Limb (tissue), 2 donors: Measurements from ENCODE around the gene CLRN3.

Source experiments
- DNase-seq, 2 donors: peaks; one replicate each; pipeline ENCODE4 v3.0.0-alpha.2; 2016; ENCODE audit errors: extremely low spot score in 2 of 2

The CLRN3 gene

GRCh38 chr10:127899766-127900387, 7.1 kb upstream of the CLRN3 start:
- DNase-seq, result no peak

DNA sequence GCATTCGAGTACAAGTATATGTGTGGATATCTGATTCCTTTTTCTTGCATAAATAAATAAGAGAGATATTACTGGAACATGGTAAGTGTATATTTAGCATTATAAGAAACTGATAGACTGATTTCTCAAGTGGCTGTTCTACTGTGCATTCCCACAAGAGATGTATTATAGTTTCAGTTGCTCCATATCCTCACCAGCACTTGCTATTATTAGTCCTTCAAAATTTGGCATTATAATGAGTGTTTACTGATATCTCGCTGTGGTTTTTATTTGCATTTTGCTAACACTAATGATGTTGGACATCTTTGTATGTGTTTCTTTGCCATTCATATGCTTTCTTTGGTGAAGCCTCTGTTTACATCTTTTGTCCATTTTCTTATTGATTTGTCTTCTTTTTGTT, 4.4 kb upstream of the CLRN3 start:
- DNase-seq, result no peak

- DNase-seq, result no peak
Observed at GRCh38 chr10:127896590-127896989, 3.8 kb upstream of the CLRN3 start.

DNA sequence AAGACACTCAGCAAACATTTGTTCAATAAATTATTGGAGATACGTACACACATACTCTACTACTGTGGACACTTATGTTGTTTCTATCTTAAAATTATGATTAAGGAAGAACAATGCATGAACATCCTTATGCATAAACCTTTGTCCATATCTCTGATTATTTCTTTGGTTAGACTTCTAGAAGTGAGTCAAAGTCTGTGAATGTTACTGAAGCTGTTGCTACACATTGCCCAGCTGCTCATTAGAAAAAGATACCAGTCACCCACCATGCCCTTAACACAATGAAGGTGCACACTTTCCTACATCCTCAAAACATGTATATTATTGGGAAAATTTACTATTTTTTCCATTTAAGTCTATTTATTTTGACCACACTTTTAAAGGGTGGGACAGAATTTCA, 1.4 kb upstream of the CLRN3 start:
- DNase-seq, result no peak

GRCh38 chr10:127890832-127891334, 1.9 kb downstream of the CLRN3 start:
- DNase-seq, result no peak

GRCh38 chr10:127890216-127890615, 2.5 kb downstream of the CLRN3 start:
- DNase-seq, result no peak

DNA sequence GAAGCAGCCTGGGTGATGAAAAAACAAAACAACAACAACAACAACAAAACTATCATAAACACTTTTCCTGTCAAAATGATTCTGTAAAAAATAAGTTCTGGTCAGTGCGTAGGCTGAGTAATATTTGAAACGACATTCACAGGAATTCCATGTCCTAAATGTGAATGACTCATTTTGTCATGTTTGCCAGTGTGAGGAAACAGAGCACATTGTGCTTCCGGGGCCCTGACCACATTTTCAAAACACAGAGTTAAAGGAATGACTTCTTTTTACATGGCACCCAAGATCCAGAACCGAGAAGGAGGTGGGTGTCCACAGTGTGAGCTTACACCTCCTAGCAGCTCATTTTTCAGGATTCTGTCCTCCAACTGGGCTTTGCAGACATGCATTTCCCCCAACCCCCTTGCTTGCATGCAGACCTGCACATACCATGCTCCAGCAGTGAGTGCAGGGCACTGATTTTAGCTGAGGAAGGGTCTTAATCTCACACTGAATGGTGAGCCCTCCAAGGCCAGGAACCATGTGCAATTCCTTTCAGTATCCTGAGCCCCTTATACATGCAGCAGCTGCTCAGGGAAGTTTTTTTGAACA, 3.0 kb downstream of the CLRN3 start:
- DNase-seq, result no peak

GRCh38 chr10:127888521-127889312, 4.0 kb downstream of the CLRN3 start:
- DNase-seq, result no peak

DNA sequence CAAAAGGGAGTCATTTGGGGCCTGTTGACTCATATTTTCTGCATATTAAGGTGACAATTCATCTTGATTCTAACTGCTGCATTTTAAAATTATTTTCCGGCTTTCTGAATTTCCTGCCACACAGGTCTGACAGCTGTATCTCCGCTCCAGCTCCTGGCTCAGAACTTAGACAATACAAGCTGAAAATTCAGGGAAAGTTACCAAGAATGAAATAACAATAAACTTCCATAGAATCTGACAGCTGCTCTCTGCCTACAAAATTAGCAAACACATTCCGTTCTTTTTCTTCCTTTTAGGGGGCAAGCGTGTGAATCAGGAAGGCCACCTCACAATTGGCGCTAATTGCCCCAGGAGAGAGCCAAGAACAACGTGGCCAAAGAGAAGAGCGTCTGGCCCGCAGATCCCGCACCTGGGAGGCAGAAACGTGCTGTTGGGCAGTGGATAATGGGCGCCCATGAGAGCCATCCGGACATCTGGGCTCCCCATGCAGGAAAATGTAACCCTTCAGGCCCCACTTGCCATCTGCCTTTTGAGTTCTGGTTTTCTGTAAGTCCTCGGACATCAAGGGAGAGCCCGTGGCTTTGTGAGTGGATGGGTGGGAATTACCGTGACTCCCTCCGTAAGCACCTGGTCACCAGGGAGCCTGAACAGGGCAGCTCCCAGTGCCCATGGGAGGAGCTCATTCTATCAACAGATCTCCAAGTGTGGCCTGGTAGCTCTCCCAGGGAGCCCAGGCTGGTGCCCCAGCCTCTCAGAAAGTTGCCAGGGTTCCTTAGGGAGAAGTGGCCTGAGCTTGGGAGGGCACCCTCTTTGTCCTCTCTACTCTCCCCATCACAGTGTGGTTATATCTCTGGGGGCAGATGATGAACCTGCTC, 5.0 kb downstream of the CLRN3 start:
- DNase-seq, result no peak

DNA sequence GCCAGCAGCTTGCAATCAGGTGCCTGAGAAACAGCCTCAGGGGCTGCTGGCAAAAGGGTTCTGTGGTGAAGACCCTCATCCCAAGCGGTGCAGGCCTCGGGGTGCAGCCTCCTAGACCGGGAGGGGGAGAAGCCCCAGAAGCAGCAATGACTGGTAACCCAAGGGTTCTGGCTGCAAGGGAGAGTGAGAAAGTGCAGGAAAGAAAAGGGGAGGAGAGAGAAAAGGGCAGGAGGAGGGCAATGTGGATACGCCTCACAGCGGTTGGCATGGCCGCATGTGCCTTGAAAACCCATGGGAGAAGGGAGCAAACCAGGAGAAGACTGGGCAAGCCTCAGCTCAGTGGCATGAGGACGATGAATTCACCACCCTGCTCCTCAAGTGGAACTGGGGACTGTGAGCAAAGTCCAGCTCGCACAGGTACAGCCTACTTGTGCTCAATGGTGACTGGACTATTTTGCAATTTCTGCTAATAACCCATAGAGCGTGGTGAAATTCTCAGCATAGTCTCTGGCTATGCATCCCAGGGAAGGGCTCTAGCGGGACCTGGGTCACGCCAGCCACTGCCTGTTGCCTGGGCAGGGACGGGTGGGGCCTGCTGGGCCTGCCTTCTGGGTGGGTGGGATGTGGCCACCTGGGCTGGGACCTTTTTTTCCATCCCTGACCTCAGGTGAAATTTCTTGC, 6.2 kb downstream of the CLRN3 start:
- DNase-seq, result no peak

- DNase-seq, result no peak
Observed at GRCh38 chr10:127884501-127884900, 8.2 kb downstream of the CLRN3 start.

GRCh38 chr10:127883516-127883915, 9.2 kb downstream of the CLRN3 start:
- DNase-seq, result no peak

- no peak for DNase-seq
Observed at GRCh38 chr10:127882801-127883459, 9.8 kb downstream of the CLRN3 start.

DNA sequence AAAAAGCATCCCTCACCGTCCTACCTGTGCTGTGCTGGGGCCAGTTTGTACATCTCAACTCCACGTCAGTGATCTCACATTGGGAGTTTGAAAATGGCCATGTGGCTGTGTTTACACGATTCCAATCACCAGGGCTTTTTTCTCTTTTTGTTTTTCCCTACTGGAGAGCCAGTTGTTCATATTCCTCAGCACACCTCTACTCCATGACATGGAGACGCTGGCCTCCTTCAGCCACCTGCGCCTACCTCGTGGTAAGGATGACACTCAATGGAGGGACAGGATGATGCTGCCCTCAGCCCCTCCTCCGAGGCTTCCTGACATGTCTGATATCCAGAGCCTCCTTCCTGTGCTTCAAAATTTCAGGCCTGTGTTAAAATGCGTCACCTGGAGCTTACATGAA, 10.3 kb downstream of the CLRN3 start:
- no peak for DNase-seq

DNA sequence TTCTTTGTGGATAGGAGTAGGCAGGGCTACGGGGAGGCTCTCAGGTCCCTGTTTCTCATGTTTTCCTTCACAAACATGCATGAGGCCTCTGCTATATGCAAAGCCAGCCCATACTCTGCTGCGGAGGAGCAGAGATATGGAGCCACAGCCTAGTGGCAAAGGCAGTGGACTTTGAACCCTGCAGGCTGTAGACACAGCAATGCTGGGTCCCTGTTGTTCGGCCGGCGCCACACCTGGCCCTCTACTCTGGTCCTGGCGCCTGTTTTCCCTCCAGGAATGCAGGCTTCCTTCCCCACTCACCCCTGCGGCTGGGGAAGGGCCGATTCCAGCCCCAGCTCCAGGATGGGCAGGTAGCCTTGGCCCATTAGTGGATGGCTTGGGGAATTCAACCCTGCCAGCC, 11.5 kb downstream of the CLRN3 start:
- no peak for DNase-seq

- DNase-seq, result no peak
Observed at GRCh38 chr10:127880557-127880956, 12.2 kb downstream of the CLRN3 start.

DNA sequence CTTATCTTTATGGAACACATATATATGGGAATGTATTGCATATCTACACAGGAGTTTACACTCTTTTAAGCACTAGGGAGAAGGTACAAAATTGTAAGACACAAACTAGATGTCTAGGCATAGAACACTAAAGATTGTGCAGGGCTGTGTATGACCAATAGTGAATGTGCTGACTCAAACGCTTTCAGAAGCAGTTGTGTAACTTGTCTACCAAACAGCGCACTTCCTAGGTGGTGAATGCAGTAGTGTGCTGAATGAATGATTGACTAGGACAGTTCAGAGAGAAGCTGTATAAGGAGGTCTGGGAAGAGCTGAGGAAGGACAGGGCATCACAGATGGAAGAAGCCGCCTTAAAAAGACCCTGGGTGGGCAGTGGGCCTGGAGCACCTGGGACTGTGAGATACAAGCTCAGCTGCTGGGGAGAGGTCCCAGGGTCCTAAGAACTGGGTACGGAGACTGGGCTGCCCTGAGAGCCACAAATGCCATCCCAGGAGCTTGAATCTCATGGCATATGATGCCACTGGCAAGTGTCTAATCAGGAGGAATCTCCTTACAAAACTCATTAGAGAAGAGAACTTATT, 14.2 kb downstream of the CLRN3 start:
- DNase-seq, result no peak

- no peak for DNase-seq
Observed at GRCh38 chr10:127877699-127878098, 15.0 kb downstream of the CLRN3 start.

- DNase-seq, result no peak
Observed at GRCh38 chr10:127877116-127877515, 15.6 kb downstream of the CLRN3 start.

DNA sequence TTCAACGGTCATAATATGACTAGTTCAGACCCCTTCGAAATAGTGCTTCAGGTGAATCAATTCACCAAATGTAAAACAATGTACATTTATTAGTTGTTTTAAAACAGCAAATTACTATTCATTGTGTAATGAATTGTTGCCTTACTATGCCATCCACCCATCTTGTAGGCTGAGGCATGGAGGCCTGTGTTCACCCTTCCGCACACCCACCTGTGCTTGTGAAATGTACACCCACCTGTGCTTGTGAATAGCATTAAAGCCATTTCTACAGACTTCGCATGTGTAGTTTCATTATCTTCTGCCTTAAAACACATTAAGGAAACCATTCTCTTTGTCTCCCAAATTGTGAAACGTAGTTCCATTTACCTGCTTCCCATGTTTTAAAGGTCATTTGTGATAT, 16.8 kb downstream of the CLRN3 start:
- DNase-seq, result no peak
